HG03469 (cell line): ENCODE measurements around the gene CENPL.
"Not testable (repeated sequence)": the region's sequence is repeated elsewhere in the genome, so short reads cannot be mapped to it uniquely, and the experiment has no call there.

ENCODE experiments used
- ATAC-seq: cut with Tn5 transposase; IDR thresholded peaks from one replicate; pipeline ENCODE4 v1.9.1; 2021; ENCODE audit warnings: mild to moderate bottlenecking, moderate library complexity, moderate number of reproducible peaks; ENCODE audit not compliant: unreplicated experiment

CENPL gene, protein sequence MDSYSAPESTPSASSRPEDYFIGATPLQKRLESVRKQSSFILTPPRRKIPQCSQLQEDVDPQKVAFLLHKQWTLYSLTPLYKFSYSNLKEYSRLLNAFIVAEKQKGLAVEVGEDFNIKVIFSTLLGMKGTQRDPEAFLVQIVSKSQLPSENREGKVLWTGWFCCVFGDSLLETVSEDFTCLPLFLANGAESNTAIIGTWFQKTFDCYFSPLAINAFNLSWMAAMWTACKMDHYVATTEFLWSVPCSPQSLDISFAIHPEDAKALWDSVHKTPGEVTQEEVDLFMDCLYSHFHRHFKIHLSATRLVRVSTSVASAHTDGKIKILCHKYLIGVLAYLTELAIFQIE

DNA sequence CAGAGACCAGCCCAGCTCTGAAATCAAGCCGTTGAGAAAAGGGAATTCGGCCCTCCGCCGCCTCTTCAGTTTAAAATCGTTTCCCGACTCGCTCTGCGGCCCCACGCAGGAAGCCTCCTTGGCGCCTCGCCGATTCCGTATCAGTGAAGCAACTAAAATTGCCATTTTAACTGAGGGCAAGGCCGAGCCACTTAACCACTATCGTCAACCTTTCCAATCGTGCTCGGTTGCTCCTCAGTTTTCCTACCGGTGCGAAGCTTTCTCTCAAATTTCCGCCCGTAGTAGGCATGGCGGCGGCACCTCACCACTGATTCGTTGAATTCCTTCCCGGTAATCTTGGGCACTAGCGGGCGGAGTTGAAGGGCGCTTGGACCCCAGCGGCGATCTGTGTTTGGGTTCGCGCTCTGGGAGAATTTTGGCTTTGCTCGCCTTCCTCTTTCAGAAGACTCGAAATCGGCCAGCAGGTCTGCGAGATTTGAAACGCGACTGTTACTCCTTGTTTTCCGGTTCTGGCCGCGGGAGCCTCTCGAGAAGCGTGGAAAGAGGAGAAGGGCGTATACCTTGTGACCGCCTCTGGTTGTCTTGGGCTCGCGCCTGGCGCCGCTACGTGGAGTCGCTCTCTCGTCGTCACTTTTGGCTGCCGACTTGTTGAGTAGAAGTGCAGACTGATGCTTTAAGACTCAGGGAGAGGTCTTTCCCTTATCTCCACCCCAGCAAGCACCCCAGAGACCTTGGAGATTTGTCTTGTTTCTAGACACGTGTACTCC, at the start of gene CENPL, which contains the start of gene DARS2:
TSS of gene CENPL (minus strand) at position 569 of the 767 bp plus-strand sequence. CDS start 13,584 bp downstream, outside the sequence.
TSS of gene DARS2 (plus strand) at position 359 of the 767 bp plus-strand sequence. CDS start 557 bp downstream, outside the sequence.
- ATAC-seq, result peak; percentile 59

DNA sequence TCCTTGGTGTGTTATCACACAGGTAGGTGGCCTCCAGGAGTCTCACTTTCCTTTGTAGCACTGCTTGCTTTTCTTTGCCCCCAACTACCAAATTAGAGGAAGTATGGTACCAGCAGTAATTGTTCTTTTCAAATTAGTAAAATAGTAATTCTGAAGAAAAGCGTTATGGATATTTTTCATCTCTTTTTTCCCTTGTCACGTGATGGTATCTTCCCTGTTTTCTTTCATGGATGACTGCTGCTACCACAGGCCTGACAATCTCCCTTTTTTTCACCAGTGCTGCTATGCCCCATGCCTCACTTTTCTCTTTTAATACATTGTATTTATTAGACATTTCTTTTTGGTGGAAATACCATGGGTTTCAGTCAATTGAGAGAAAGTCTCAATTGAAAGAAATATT, 46.8 kb upstream of the CENPL start:
- ATAC-seq, result no peak

DNA sequence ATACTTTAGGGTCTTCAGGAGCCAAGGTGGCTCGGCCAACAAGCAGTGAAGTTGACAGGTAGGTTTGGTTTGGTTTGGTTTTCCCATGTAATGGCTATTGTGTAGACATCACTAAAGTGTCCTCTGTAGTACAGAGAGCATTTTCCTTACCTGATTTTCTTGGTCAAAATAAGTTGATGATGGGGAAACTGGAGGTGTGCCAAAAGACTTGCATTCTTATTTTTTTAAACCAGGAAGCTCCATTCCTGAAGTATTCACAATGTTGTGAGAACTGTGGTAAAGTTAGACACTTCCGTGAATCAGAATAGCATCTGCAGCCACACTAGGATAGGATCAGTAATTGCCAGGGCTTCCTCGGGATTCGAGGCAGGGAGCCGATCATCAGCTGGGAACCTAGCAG, 46.4 kb upstream of the CENPL start:
- no peak for ATAC-seq

DNA sequence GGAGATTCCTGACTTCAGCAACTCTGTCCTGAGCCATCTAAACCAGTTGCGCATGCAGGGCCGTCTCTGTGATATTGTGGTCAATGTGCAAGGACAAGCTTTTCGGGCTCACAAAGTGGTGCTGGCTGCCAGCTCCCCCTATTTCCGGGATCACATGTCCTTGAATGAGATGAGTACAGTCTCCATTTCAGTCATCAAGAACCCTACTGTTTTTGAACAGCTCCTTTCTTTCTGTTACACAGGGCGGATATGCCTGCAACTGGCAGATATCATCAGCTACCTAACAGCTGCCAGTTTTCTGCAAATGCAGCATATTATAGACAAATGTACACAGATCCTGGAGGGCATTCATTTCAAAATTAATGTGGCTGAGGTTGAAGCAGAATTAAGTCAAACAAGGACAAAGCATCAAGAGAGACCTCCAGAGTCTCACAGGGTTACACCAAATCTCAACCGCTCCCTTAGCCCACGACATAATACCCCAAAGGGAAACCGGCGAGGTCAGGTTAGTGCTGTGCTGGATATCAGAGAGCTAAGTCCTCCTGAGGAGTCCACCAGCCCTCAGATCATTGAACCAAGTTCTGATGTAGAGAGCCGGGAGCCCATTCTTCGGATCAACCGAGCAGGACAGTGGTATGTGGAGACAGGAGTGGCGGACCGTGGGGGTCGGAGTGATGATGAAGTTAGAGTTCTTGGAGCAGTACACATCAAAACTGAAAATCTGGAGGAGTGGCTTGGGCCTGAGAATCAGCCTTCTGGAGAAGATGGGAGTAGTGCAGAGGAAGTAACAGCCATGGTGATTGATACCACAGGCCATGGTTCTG, 45.8 kb upstream of the CENPL start:
- peak; percentile 17 for ATAC-seq

DNA sequence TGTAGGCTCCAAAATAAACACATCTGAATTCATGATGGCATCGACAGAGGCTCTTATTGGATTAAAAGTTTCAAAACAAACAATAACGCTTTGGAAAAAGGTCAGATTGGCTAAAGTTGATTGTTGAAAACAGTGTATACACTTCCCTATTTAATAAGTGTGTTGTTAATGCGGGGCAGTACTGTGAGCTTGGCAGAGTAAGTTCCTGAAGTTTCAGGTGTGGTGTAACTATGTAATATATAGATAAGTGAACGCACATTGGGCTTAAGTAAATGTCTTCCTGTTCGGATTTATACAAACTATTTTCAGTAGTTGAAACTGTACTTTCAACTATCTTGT, 44.3 kb upstream of the CENPL start:
- ATAC-seq, result no peak

DNA sequence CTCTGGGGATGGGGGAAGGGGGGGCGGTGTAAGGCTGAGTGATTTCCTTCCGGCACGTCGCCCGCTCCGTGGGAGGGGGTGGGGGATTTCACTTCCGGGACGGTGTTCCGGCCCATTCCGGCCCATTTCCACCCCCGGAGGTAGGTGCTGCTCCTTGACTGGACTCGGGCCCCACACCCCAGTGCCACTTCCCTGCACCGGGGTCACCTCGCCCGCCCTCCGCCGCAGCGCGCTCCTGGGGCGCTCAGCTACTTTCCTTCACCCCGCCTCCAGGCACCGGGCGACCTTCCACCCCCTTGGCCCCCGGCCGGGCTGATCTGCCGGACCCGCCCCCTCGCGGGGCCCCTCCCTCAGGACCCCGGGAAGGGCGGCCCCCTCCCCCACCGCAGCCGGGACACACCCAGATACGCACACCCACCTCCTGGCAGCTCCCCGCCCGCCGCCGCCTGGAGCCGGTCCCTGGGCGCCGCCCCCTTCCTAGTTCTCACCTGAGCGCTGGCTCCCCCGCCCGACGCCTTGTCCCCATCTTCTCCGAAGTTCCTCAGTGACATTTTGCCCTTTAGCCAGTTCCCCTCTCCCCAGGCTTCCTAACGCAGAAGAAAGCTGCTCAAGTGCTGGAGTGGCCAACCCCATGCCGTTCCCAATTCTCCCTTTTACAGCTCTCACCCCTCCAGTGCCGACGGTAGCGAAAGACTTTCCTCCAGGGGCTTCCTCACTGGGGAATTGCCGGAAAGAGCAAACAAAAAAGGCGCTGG, 43.8 kb upstream of the CENPL start, which contains the start of gene ZBTB37:
TSS of gene ZBTB37 (plus strand) at position 115 of the 755 bp plus-strand sequence. CDS start 1,846 bp downstream, outside the sequence.
- ATAC-seq, result peak; percentile 39

DNA sequence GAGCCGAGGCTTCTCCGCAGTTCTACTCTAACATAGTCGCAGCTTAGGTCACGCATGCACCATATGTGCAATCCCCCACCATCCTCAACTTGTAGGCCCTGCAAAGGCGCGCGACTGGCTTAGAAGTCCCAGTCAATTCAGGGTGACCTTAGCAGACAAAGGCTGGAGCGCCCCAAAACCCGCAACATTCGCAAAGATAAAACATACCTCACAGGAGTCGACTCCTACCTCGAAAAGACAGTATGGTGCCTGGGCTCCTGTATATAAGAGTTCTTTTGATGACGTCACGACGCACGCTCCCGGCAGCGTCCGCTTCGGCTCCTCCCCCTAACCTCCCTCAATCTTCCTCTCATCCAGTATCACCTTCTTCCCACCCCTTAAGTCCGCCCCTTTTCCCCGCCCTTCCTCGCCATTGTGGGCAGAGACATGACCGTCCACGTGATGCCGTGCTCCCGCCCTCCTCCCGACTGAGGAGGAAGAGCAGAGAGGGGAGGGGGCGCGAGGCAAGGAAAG, 43.1 kb upstream of the CENPL start, which contains the start of gene GAS5:
TSS of gene GAS5 (minus strand) at position 237 of the 513 bp plus-strand sequence.
- ATAC-seq, result peak; percentile 53

DNA sequence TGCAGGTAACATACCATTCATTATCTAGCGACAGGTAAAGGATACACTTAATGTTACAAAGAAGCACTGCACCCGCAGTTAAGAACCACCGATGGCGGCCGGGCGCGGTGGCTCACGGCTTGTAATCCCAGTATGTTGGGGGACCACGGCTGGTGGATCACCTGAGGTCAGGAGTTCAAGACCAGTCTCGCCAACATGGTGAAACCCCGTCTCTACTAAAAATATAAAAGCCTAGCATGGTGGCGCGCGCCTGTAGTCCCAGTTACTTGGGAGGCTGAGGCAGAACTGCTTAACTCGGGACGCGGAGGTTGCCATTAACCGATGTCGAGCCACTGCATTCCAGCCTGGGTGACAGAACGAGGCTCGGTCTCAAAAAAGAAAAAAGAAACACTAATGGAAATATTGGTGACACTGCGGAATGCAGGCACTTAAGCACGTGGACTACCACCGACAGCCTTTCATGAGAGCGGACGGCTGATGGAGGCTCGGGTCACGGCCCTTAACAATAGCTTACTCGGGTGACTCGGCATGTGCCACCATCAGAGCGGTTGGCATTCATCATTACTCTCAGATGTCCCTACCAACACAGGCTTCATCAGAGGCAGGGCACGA, 42.6 kb upstream of the CENPL start:
- no peak for ATAC-seq

DNA sequence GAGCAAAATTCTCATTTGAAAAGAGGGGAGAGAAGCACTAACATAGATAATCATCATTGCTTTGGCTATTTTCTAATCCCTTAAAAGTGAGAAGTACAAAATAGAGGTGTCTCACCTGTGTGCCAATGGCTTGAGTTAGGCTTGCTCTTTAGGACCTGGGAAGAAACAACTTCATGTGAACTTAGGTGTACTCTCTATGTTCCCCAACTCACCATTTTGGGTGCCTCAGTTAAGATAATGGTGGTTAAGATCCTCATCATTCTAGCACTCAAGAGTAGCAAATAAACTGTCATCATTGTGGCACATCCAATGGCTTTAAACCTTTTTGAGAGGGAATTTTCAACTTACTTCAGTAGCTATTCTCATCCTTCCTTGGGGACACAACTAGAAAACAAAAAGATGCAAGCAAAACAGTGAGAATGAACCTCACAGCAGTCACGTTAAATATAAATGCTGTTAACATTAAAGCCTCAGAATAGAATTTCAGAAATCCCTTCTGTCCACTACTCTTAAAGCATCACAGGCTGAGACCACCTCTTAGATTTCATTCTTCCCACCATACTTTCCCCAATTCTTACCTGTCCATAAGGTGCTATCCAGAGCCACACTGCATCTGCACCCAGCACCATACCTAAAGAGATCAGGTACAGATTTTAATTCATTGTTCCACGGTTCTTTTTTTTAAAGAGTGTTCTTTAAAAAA, 41.9 kb upstream of the CENPL start:
- no peak for ATAC-seq

DNA sequence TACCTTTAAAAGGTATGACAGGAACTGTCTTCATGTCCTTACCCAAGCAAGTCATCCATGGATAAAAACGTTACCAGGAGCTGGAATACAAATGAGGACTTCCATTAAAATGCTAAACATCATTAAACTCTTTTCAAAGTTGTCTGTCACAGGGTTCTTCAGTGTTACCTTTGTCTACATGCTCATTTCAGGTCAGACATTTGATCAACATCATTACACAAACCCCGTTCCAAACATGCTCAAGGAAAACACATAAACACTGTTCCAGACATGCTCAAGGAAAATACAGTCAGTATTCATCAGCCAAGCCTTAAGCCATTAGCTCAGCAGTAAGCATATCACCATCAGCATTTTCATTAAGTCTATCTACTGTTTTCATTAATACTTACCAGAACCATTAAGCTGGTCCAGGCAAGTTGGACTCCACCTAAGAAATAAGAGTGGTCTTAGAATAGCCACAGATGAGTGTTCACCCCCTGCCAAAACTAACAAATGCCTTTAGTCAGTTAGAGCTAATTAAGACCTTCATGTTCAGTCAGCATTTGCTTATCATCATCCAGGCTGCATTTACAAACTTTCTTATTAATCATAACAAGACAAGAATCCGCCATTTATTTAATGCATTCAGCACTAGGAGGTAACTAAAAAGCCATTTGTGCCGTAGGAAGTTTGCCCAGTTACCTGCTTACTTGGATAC, 40.9 kb upstream of the CENPL start:
- ATAC-seq, result no peak

DNA sequence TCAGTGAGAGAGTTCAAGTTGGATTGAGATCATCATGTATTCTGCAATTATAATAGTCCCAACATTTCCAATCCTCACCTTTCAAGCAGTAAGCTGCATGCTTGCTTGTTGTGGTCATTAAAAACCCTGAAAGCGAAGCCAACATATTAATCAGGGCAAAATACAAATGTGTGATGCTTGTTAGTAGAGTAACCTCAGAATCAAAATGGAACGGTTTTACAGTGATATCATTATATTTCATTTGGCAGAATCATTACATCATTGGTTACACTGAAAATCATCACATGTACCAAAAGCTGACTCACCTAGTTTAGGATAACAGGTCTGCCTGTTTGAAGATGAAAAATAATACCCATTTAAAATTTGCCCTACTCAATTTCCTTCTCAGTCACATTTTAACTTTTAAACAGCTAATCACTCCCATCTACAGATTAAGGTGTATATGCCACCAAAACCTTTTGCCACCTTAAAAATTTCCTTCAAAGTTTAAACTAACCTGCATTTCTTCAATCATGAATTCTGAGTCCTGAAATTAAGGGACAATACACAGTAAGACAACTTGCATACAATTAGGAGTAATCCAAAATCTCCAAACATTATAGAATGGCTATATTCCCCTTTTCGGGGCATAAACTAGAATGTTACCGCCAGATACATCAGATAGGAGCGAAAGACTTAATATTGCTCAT, 39.6 kb upstream of the CENPL start:
- ATAC-seq, result no peak

DNA sequence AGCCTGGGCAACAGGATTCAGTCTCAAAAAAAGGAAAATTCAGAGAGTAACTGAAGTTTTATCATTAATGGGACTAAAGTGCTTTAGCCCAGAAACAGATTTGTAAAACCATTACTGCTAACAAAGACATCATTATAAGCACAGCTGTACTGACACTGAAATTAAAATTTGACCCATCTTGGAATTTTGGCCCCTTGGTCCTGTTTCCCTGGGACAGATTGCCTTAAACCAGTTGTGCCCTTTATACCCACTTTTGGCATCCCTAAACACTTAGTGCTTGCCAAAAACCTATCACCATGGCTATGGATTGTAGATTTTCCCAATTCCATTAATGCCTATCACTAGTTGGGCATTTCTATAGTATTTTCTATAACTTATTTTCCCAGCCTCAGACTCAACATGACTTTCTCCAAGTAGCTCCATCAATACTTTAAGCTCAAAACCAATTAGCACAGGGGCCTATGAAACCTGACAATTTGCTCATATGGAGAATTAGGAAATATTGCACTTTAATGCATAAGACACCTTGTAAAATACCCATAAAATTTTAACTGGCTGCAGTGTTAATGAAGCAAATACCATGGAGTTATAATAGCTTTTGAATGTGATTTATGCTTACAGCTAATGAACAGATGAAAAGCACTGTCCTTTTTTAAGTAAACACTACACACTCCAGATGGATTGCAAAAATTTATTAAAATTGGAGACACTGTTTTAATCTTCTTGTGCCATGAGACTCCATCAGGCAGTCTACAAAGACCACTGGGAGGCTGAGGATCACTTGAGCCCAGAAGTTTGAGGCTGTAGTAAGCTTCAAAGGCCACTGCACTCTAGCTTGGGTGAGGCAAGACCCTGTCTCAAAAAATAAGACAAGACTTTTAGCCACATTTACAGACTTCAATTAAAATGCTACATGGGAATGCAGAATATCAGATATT, 38.8 kb upstream of the CENPL start:
- ATAC-seq, result no peak

DNA sequence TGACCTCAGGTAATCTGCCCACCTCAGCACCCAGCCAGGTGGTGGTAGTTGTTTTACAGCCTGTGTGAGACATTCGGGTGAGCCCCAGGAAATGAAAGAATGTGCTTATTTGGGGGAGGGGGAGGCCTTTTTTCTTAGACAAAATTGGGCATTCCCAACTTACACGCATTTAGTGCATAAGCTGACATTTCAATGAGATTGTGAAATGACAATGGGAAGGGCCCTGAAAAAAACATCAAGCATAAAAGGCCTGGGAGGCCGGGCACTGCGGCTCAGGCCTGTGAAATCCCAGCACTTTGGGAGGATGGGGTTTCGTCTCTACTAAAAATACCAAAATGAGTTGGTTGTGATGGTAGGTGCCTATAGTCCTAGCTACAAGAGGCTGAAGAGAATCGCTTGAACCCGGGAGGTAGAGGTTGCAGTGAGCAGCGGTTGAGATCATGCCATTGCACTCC, 38.1 kb upstream of the CENPL start:
- no peak for ATAC-seq

DNA sequence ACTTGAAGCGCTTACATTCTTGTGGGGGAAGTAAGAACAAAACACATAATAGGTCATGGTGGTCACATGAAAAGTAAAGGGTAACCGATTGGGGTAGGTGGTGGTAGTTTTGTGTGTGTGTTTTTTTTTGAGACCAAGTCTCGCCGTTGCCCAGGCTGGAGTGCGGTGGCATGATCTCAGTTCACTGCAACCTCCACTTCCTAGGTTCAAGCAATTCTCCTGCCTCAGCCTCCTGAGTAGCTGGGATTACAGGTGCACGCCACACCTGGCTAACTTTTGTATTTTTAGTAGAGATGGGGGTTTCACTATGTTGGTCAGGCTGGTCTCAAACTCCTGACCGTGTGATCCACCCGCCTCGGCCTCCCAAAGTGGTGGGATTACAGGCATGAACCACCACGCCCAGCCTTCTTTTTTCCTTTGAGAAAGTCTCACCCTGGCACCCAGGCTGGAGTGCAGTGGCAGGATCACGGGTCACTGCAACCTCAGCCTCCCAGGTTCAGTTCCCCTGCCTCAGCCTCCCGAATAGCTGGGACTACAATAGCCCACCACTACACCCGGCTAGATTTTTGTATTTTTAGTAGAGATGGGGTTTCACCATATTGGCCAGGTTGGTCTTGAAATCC, 37.6 kb upstream of the CENPL start:
- not testable (repeated sequence) for ATAC-seq

DNA sequence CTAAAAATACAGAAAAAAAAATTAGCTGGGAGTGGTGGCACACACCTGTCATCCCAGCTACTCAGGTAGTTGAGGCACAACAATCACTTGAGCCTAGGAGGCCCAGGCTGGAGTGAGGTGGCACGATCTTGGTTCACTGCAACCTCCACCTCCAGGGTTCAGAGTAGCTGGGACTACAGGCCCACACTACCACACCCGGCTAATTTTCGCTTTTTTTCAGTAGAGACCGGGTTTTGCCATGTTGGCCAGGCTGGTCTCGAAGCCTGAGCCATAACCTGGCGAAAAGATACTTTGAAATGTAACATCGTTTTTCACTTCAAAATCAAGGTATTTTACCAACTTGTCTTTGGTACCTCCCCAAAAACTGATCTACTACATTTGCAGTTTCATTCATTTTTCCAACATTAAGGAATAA, 37.1 kb upstream of the CENPL start:
- ATAC-seq, result no peak

DNA sequence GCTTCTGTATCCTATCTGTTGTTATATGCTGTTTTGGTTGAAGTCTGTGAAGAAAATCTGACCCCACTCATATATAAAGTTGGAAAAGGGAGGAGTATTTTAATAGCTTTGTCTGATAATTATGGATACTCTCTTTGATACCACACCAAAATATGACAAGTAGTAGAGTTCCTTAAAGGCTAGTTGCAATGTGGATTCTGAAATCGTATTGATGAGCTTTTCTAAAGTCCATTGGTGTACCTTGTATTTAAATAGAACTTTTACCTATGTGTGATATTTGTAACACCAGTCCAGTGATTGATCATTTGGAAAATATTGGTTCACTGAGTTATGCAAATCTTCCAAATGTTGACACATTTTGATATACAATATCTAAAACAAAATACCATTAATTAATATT, 35.4 kb upstream of the CENPL start:
- ATAC-seq, result no peak
